GM18867 (cell line): ENCODE data around the gene NEFH.
"Not testable (repeated sequence)": the region's sequence is repeated elsewhere in the genome, so short reads cannot be mapped to it uniquely, and the experiment has no call there.

ENCODE experiments used
- ATAC-seq: cut with Tn5 transposase; IDR thresholded peaks from one replicate; pipeline ENCODE4 v1.9.1; 2021; ENCODE audit warnings: mild to moderate bottlenecking, moderate library complexity; ENCODE audit not compliant: unreplicated experiment

Gene NEFH, protein sequence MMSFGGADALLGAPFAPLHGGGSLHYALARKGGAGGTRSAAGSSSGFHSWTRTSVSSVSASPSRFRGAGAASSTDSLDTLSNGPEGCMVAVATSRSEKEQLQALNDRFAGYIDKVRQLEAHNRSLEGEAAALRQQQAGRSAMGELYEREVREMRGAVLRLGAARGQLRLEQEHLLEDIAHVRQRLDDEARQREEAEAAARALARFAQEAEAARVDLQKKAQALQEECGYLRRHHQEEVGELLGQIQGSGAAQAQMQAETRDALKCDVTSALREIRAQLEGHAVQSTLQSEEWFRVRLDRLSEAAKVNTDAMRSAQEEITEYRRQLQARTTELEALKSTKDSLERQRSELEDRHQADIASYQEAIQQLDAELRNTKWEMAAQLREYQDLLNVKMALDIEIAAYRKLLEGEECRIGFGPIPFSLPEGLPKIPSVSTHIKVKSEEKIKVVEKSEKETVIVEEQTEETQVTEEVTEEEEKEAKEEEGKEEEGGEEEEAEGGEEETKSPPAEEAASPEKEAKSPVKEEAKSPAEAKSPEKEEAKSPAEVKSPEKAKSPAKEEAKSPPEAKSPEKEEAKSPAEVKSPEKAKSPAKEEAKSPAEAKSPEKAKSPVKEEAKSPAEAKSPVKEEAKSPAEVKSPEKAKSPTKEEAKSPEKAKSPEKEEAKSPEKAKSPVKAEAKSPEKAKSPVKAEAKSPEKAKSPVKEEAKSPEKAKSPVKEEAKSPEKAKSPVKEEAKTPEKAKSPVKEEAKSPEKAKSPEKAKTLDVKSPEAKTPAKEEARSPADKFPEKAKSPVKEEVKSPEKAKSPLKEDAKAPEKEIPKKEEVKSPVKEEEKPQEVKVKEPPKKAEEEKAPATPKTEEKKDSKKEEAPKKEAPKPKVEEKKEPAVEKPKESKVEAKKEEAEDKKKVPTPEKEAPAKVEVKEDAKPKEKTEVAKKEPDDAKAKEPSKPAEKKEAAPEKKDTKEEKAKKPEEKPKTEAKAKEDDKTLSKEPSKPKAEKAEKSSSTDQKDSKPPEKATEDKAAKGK

DNA sequence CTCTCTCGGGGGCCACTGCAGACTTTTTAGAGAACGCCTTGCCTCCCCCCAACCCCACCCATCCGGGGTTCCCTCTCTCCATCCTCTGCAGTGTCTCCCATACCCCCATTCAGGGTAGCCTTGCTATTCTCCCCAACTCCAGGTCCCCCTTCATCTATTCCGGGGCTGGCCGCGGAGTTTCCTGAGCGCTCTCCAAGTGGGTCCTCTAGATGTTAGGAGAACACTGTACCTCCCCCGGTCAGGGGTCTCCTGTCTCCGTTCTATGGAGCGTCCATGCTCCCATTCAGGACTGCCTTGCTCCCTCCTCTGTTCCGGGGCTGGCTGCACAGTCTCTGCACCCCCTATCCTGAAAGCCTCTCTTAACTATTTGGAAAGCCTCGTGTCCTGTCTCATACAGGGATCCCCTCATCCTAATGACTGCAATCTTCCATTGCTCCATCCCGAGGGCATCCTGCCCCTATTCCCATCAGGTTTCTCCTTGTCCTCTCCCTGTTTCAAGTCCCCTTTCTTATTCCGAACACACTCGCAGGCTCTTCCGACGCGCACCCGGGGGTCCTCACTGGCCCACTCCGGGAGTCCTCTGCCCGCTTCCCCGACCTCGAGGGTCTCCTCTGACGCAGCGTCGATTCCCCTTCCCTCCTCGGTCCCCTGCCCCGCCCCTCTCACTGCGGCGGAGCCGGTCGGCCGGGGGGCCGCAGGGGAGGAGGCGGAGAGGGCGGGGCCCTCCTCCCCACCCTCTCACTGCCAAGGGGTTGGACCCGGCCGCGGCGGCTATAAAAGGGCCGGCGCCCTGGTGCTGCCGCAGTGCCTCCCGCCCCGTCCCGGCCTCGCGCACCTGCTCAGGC lies at the start of gene NEFH:
Gene NEFH, plus strand, starts transcription at position 802 of the 845 bp plus-strand sequence. CDS start 45 bp downstream, outside the sequence.
- no peak for ATAC-seq

DNA sequence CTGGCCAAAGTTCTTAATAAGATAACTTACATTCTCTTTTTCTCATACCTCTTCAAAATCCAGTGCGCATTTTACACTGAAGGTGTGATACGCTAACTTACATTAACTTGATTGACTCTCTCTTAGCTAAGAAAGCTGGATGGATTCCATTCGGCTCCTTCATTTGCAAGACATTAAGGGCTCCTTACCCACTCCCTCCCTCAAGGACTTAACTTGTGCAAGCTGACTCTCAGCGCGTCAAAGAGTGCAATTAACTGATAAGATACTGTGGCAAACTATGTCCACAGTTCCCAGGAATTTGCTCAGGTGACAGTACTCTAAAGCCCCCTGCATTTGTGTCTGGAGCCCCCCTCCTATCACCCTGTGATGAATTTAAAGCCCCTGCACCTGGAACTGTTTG lies 48.0 kb upstream of the NEFH start:
- ATAC-seq, result no peak

DNA sequence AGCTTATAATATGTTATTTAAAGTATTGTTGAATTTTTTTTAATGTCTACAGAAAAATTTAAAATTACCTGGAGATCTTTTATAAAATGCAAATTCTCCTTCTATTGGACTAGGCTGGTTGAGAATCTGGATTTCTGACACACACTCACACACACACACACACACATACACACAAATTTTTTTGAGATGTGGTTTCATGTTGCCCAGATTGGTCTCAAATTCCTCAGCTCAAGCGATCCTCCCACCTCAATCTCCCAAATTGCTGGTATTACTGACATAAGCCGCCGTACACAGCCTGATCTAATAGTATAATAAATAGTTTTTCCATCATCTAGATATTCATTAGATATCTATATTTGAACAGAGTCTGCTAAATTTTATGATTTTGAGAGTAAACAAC lies 46.2 kb upstream of the NEFH start:
- no peak for ATAC-seq

DNA sequence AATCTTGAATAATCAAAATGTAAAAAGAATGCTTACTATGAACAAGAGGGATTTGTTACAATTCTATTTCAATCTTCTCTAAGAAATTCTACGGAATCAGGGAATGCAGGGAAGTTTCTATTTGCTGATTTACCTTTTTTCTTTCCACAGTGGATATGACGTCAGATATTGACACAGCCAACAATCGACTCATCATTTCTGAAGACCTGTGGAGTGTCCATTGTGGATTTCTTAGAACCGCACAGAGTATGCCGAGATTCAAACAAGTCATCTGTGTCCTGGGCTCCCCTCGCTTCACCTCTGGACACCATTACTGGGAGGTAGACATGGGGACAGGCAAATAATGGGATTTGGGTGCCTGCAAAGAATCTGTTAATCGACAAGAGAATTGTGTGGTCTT lies 45.7 kb upstream of the NEFH start:
- no peak for ATAC-seq

DNA sequence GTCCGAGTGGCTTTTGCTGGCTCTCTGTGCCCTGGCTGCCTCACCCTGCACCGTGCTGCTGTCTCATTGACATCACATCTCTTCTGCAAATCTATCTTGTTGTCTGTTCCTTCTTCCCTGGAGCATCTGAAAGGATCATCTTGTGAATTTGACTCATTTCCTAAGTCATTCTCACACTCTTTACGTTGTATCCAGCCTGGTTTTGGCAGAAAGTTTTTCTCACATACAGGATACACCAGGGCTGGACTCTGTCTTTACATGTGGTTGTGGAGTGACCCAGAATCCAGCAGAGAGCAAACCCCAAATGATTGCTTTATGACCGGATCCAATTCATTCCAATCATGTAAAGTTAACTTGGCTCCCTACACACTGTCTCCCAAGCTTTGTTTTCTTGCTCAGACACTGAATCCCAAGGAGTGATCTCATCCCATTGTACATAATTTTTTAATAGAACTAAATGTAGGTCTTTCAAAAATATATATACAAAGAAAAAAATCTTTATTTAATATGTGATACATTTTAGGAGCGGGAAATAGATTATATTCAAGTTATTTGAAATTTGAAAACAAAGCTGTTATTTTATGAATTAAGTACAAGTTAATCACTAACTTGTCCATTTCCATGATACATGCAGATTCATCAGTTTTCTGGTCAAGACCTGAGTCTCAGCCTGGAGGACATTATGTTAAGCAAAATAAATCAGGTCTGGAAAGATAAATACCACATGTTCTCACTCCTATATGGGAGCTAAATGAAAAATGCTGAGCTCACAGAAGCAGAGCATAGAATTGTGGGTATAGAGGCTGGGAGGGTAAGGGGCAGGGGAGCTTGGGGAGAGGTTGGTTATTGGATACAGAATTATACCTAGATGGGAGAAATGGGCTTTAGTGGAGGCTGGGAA lies 44.5 kb upstream of the NEFH start:
- ATAC-seq, result no peak

DNA sequence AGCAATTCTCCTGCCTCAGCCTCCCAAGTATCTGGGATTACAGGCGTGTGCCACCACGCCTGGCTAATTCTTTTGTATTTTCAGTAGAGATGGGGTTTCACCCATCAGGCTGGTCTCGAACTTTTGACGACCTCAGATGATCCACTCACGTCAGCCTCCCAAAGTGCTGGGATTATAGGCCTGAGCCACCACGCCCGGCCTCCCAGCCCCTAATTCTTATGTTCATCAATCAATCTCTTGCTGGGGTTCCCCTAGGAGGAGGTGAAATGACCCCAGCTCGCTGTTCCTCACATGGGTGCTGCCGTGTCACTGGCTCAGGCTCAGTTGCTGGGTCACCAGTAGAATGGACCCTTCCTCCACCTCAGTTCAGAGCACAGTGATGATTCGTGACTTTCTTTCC lies 41.7 kb upstream of the NEFH start, which contains the start of gene RFPL1:
Gene RFPL1, plus strand, starts transcription at position 301 of the 400 bp plus-strand sequence.
- not testable (repeated sequence) for ATAC-seq

DNA sequence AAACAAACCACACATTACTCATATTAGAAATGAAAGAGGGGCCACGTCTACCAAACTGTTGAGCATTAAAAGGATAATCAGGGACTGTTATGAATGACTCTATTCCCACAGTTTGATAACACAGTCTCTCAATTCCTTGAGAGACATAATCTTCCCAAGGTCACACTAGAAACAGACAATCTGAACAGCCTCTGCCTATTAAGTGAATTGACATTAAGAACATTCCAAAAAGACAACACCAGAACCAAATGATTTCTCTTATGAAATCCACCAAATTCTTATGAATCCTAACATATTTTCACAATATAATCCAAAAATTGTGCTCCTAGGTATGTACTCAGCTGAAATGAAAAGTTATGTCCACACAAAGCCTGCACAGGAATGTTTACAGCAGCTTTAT lies 37.0 kb upstream of the NEFH start:
- ATAC-seq, result no peak

DNA sequence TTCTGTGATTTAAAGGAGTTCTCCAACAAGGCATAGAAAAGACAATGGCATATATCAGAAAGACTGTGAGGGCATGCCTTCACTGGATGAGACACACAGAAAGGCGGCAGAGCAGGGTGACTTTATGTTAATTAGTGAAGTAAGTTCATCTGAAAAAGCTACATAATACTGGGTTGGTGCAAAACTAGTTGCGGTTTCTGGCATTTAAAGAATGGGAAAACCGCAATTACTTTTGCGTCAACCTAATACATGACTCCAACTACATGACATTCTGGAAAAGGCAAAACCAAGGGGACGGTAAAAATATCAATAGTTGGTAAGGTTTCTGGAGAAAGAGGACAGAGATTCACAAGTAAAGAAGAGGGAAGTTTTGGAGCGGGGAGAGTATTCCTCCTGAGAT lies 36.6 kb upstream of the NEFH start:
- ATAC-seq, result no peak

DNA sequence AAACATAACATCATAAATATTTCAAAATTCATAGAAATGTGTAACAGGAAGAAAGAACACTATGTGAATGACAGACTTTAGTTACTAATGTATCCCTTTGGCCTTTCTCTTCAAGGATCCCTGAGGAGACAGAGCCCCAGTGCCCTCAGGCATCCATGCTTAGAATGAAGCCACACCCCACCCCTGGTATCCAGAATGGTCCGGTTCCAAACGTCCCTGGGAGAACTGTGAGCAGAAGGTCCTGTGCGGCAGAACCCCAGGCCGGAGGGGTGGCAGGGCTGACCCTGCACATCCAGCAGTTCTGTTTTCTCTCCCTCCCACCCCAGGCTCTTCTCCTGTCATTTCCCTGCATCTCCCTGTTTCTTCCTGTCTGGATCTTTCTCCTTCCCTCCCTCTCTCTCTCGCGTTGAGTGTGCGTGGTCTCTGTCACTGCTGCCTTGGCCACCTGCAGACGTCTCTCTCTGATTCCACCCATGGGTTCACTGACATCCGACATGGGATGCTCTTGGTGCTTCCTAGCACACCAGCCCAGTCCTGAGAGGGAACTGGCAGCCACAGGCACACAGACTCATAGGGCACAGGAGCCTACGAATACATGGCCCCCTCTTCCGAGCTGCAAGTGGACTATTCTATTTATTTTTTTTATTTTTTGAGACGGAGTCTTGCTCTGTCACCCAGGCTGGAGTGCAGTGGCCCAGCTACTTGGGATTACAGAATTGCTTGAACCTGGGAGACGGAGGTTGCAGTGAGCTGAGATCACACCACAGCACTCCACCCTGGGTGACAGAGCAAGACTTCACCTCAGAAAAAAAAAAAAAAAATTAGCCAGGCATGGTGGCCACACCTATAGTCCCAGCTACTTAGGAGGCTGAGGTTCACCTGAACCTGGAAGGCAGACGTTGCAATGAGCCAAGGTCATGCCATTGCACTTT lies 35.9 kb upstream of the NEFH start:
- no peak for ATAC-seq

DNA sequence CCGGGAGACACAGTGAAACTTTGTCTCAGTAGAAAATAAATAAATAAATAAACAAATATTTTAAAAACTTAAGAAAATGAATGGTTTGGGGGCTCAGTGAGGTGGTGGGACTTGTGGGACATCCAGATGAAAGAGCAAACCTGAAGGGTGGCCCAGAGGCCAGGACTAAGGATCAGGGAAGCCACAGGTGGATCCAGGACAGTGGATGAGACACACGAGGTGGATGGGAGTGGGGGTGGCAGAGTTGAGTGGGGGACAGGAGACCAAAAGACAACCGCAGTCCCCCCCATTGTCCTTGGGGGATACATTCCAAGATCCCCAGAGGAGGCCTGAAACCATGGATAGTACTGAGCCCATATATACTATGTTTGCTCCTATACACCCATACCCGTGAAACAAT lies 34.5 kb upstream of the NEFH start:
- ATAC-seq, result no peak

DNA sequence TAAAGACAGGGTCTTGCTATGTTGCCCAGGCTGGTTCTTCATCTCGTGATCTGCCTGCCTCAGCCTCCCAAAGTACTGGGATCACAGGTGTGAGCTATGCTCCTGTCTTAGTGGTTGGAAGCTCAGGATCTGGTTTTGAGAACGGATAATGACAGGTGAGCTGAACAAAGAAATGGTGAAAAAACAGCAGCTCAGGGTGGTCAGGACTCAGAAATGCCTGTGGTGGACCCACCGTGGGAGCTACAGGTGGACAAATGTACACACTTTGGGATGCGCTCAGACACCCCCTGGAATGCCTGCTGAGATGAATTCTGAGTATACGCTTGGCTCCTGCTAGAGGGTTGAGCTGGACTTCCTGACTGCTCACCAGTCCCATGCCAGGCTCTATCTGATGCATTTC lies 32.1 kb upstream of the NEFH start:
- ATAC-seq, result no peak

DNA sequence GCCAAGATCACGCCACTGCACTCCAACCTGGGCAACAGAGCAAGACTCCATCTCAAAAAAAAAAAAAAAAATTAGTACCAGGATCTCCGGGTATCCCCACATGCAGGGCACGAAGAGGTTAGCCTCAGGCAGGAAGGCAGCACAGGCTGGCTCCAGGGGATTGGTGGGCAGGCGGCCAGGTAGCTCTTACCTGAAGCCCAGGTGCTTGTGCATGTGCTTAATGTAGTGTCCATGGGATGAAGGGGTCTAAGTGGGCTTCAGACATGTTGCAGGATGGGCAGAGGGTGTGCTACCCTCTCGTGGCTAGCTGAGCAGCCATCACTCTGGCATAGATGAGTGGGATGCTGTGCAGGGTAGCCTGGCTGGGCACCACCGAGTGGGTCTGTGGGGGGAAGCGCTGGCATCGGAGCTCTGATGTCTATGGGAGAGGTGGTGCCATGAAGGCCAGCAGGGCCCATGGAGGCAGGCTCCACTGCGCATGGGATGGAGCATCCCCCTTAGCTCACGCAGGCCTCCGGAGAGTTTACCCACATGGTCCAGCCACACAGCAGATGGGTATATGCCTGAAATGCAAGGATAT lies 30.6 kb upstream of the NEFH start:
- ATAC-seq, result no peak

DNA sequence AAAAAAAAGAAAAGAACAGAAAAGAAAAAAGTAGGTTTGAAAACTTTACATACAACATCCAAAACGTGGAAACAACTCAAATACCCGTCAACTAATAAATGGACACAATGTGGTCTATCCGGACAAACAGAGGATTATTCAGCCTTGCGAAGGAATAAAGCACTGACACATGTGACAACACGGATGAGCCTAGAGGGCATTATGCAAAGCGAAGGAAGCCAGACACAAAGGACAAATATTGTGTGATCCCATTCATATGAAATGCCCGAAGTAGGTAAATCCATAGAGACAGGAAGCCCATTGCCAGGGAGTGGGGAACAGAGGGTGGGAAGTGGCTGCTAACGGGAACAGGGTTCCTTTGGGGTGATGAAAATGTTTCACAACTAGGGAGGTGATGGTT lies 29.8 kb upstream of the NEFH start:
- no peak for ATAC-seq

DNA sequence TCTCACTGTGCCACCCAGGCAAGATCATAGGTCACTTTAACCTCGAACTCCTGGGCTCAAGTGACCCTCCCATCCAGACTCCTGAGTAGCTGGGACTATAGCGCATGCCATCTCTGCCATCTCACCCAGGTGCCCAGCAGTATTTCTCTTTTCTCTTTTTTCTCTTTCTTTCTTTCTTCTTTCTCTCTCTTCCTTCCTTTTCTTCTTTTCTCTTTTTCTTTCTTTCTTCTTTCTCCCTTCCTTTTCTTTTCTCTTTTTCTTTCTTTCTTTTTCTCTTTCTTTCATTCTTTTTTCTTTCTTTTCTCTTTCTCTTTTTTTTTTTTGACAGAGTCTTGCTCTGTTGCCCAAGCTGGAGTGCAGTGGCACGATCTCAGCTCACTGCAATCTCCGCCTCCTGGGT lies 28.2 kb upstream of the NEFH start:
- ATAC-seq, result no peak

DNA sequence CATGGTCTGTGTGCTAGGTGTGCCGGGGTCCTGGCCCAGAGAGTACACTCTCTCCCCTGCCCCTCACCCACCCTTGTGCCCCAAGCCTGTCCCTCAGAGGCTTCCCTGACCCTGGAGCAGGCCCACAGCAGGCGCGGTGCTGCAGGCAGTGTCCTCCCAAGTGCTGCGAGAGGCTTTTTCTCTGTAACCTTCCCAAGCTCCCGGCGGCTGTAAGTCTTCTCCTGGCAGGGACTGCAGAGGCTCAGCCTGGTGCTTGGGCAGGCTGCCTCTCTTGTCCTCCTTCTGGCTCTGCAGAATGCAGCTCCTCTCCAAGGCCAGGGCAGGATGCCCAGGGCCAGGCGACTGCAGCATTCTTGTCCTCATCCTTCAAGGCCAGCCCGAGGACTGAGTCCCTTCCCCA lies 25.7 kb upstream of the NEFH start:
- no peak for ATAC-seq

DNA sequence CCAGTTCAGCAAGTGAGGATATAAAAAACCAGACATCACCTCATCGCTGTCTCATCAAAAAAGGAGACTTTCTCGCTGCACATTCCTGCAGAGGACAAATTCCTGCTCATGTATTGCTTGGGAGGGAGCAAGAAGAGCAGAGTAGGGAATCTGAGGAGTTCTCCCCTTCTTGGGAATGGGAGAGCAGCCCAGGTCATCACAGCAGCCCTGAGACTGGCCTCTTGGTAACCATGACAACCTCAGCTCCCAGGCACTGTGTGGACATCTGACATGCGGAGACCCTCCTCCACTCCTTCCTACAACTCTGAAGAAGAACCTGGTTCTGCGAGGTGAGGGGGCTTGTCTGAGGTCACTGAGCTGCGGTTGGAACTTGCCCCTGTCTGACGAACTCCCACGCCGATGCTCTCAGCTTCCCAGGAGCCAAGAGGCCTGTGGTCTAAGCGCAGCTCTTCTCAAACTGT lies 23.8 kb upstream of the NEFH start:
- no peak for ATAC-seq

DNA sequence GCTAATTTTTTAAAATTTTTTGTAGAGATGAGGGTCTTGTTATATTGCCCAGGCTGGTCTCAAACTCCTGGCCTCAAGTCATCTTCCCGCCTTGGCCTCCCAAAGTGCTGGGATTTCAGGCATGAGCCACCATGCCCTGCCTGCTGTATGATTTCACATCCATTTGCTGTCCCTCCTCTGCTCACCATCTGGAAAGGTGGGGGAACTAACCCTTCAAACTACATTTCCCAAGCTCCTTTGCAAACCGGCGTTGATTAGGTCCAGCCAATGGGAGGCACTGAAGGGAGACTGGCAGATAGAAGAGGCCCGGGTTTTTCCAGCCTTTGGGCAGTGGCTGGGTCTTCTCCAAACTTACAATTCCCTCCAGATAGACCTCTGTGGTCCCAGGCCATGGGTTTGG lies 22.3 kb upstream of the NEFH start:
- ATAC-seq, result no peak

DNA sequence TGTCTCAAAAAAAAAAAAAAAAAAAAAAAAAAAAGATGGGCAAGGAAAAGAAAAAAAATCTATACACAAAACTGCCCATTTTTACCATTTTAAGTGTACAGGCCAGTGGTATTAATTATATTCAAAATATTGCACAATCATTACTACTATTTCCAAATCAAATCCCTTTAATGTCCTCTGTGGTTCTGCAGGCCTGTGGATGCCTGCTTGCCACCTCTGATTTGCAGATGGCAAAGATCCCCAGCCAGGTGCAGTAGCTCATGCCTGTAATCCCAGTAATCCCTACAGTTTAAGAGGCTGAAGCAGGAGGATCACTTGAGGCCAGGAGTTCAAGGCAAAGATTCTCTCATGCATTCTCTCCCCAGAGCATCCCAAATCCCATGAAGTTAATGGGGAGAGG lies 21.5 kb upstream of the NEFH start:
- ATAC-seq, result no peak
